HG03139 (cell line): ENCODE data around the gene RFC2.
"Not testable (repeated sequence)": the region's sequence is repeated elsewhere in the genome, so short reads cannot be mapped to it uniquely, and the experiment has no call there.

Experiments used
- ATAC-seq: cut with Tn5 transposase; IDR thresholded peaks from one replicate; pipeline ENCODE4 v1.9.1; 2021; ENCODE audit not compliant: unreplicated experiment

Gene RFC2

GRCh38 chr7:74220229-74220628 is 34.0 kb downstream of the RFC2 start:
- ATAC-seq, result no peak

- no peak for ATAC-seq
These were observed 34.8 kb downstream of the RFC2 start for GRCh38 chr7:74219416-74219815.

GRCh38 chr7:74218343-74218698 is 35.9 kb downstream of the RFC2 start:
- no peak for ATAC-seq

- ATAC-seq, result no peak
These were observed 36.5 kb downstream of the RFC2 start for GRCh38 chr7:74217455-74218342.

- ATAC-seq, result no peak
These were observed 37.8 kb downstream of the RFC2 start for GRCh38 chr7:74216361-74216761.

GRCh38 chr7:74215921-74216320 is 38.3 kb downstream of the RFC2 start:
- ATAC-seq, result no peak

GRCh38 chr7:74214816-74215630 is 39.2 kb downstream of the RFC2 start:
- ATAC-seq, result no peak

- no peak for ATAC-seq
These were observed 41.5 kb downstream of the RFC2 start for GRCh38 chr7:74212661-74213060.

- ATAC-seq, result not testable (repeated sequence)
These were observed 46.0 kb downstream of the RFC2 start for GRCh38 chr7:74208241-74208640.

- no peak for ATAC-seq
These were observed 46.6 kb downstream of the RFC2 start for GRCh38 chr7:74207586-74207985.

- ATAC-seq, result no peak
These were observed 47.5 kb downstream of the RFC2 start for GRCh38 chr7:74206589-74207120.

- not testable (repeated sequence) for ATAC-seq
These were observed 48.1 kb downstream of the RFC2 start for GRCh38 chr7:74206052-74206451.

- ATAC-seq, result no peak
These were observed 50.1 kb downstream of the RFC2 start for GRCh38 chr7:74203956-74204618.

- no peak for ATAC-seq
These were observed 51.2 kb downstream of the RFC2 start for GRCh38 chr7:74202841-74203556.

GRCh38 chr7:74199551-74200355 is 54.4 kb downstream of the RFC2 start:
- ATAC-seq, result no peak

- no peak for ATAC-seq
These were observed 56.6 kb downstream of the RFC2 start for GRCh38 chr7:74197449-74198124.

- ATAC-seq, result not testable (repeated sequence)
These were observed 58.1 kb downstream of the RFC2 start for GRCh38 chr7:74195968-74196654.

GRCh38 chr7:74195139-74195860 is 58.9 kb downstream of the RFC2 start:
- not testable (repeated sequence) for ATAC-seq
